DOHH2 (cell line): ENCODE results near the gene GALNT14.

Source experiments
- H3F3A ChIP-seq: fragments of 200-600 bp; sonication (generic), shearing (Covaris generic); 2 replicates; pipeline ENCODE4 v1.6.0; 2016; ENCODE audit warnings: antibody characterized with exemption, mild to moderate bottlenecking; ENCODE audit not compliant: control insufficient read depth, insufficient read depth
- H3K27ac ChIP-seq: fragments of 200-600 bp; sonication (generic); 2 replicates; pipeline ENCODE4 v1.5.1; 2014; ENCODE audit warnings: low read depth, mild to moderate bottlenecking, low read length, moderate library complexity
- H3K27me3 ChIP-seq: fragments of 200-600 bp; sonication (generic); 2 replicates; pipeline ENCODE4 v1.6.1; 2014; ENCODE audit warnings: mild to moderate bottlenecking, low read length, mixed read lengths; ENCODE audit not compliant: control insufficient read depth
- H3K36me3 ChIP-seq: fragments of 200-600 bp; sonication (generic); 2 replicates; pipeline ENCODE4 v1.6.1; 2014; ENCODE audit warnings: mild to moderate bottlenecking, low read length, moderate library complexity, mixed read lengths; ENCODE audit not compliant: control insufficient read depth
- H3K4me1 ChIP-seq: fragments of 200-600 bp; sonication (generic); 2 replicates; pipeline ENCODE4 v1.6.1; 2014; ENCODE audit warnings: mild to moderate bottlenecking, low read length, mixed read lengths; ENCODE audit not compliant: control insufficient read depth
- H3K4me2 ChIP-seq: fragments of 200-600 bp; sonication (generic); 2 replicates; pipeline ENCODE4 v1.6.0; 2014; ENCODE audit warnings: mild to moderate bottlenecking, low read length, moderate library complexity
- H3K4me3 ChIP-seq: fragments of 200-600 bp; sonication (generic); 2 replicates; pipeline ENCODE4 v1.5.1; 2014; ENCODE audit warnings: mild to moderate bottlenecking, low read length, mixed read lengths
- H3K79me2 ChIP-seq: fragments of 200-600 bp; sonication (generic); 2 replicates; pipeline ENCODE4 v1.6.1; 2014; ENCODE audit warnings: mild to moderate bottlenecking, low read length, mixed read lengths; ENCODE audit not compliant: control insufficient read depth
- H3K9me2 ChIP-seq: fragments of 200-600 bp; sonication (generic); replicated peaks from 2 replicates; pipeline ENCODE4 v1.6.1; 2014; ENCODE audit warnings: mild to moderate bottlenecking, low read length, mixed read lengths; ENCODE audit not compliant: control insufficient read depth
- H3K9me3 ChIP-seq: fragments of 200-600 bp; sonication (generic); 2 replicates; pipeline ENCODE4 v1.6.1; 2014; ENCODE audit warnings: antibody characterized with exemption, low read length, mixed read lengths; ENCODE audit not compliant: control insufficient read depth, insufficient read depth
- H4K20me1 ChIP-seq: fragments of 200-600 bp; sonication (generic); 2 replicates; pipeline ENCODE4 v1.6.0; 2014; ENCODE audit warnings: low read depth, mild to moderate bottlenecking, antibody characterized with exemption, low read length, moderate library complexity; ENCODE audit not compliant: control insufficient read depth, insufficient read depth
- CTCF ChIP-seq: fragments of 200-600 bp; sonication (generic); IDR thresholded peaks from one replicate; pipeline ENCODE4 v1.5.1; 2014; ENCODE audit warnings: antibody characterized with exemption, mild to moderate bottlenecking, low read depth, low read length; ENCODE audit not compliant: poor library complexity, severe bottlenecking
- EZH2phosphoT487 ChIP-seq: fragments of 200-600 bp; sonication (generic); IDR thresholded peaks from 2 replicates; pipeline ENCODE4 v1.6.1; 2017; ENCODE audit warnings: borderline replicate concordance, mild to moderate bottlenecking, antibody characterized with exemption, low read length, moderate library complexity, mixed read lengths

GALNT14 gene

GRCh38 chr2:30947686-30948085, 190.6 kb downstream of the GALNT14 start:
- H3K36me3 ChIP-seq: no peaks in the 10 kb centered on the region
- H3K27me3 ChIP-seq: no peaks in the 10 kb centered on the region
- H3K4me3 ChIP-seq: no peak overlapping the region
- no peak overlapping the region for H3K4me2 ChIP-seq
- no peaks in the 10 kb centered on the region for H3K4me1 ChIP-seq
- no peaks in the 10 kb centered on the region for H3K9me2 ChIP-seq
- H3F3A ChIP-seq: no peaks in the 10 kb centered on the region
- no peaks in the 10 kb centered on the region for H4K20me1 ChIP-seq
- no peaks in the 10 kb centered on the region for H3K79me2 ChIP-seq
- H3K9me3 ChIP-seq: no peaks in the 10 kb centered on the region
- H3K27ac ChIP-seq: no peak overlapping the region
- TF ChIP-seq EZH2phosphoT487 (no peak), CTCF (no peak)

GRCh38 chr2:30942419-30942818, 195.8 kb downstream of the GALNT14 start:
- no peaks in the 10 kb centered on the region for H3K9me2 ChIP-seq
- H3K27ac ChIP-seq: no peak overlapping the region
- no peaks in the 10 kb centered on the region for H3K36me3 ChIP-seq
- TF ChIP-seq EZH2phosphoT487: no peak
- no peak for TF ChIP-seq CTCF
- H3K4me3 ChIP-seq: no peak overlapping the region
- no peaks in the 10 kb centered on the region for H3K9me3 ChIP-seq
- H3K4me1 ChIP-seq: no peaks in the 10 kb centered on the region
- no peaks in the 10 kb centered on the region for H3K27me3 ChIP-seq
- H3K79me2 ChIP-seq: no peaks in the 10 kb centered on the region
- no peaks in the 10 kb centered on the region for H3F3A ChIP-seq
- H4K20me1 ChIP-seq: no peaks in the 10 kb centered on the region
- H3K4me2 ChIP-seq: no peak overlapping the region

GRCh38 chr2:30940839-30941238, 197.4 kb downstream of the GALNT14 start:
- Histone ChIP-seq H3K79me2 (no peaks in the 10 kb centered on the region), H3K9me3 (no peaks in the 10 kb centered on the region), H4K20me1 (no peaks in the 10 kb centered on the region), H3K9me2 (no peaks in the 10 kb centered on the region), H3K4me2 (no peak overlapping the region), H3K4me3 (no peak overlapping the region), H3K27ac (no peak overlapping the region), H3F3A (no peaks in the 10 kb centered on the region), H3K27me3 (no peaks in the 10 kb centered on the region), H3K36me3 (no peaks in the 10 kb centered on the region), H3K4me1 (no peaks in the 10 kb centered on the region)
- no peak for TF ChIP-seq EZH2phosphoT487
- TF ChIP-seq CTCF: no peak

GRCh38 chr2:30939364-30939763, 198.9 kb downstream of the GALNT14 start:
- Histone ChIP-seq H3K27ac (no peak overlapping the region), H3K79me2 (no peaks in the 10 kb centered on the region), H3K36me3 (no peaks in the 10 kb centered on the region), H3K9me3 (no peaks in the 10 kb centered on the region), H4K20me1 (no peaks in the 10 kb centered on the region), H3K27me3 (no peaks in the 10 kb centered on the region), H3K4me2 (no peak overlapping the region), H3K9me2 (no peaks in the 10 kb centered on the region), H3F3A (no peaks in the 10 kb centered on the region), H3K4me1 (no peaks in the 10 kb centered on the region), H3K4me3 (no peak overlapping the region)
- no peak for TF ChIP-seq CTCF
- no peak for TF ChIP-seq EZH2phosphoT487
